Smooth muscle cell (in vitro differentiated cells): Measurements from ENCODE around the gene BCAS1. TPM values are rescaled to one million over a fixed set of nuclear protein-coding genes. Genes with fewer than 3 reads are reported as not detected.

Experiments
- DNase-seq: peaks from one replicate; lab custom pipeline; 2025; ENCODE audit not compliant: unreplicated experiment; lab: John Stamatoyannopoulos, UW
- H2AFZ ChIP-seq: fragments of 200-600 bp; sonication (generic); 2 replicates; pipeline ENCODE4 v1.6.0; 2016; ENCODE audit warnings: antibody characterized with exemption, low read depth, mild to moderate bottlenecking
- H3F3A ChIP-seq: fragments of 200-600 bp; sonication (generic); 2 replicates; pipeline ENCODE4 v1.6.0; 2017; ENCODE audit warnings: antibody characterized with exemption, low read depth
- H3K27ac ChIP-seq: fragments of 200-600 bp; sonication (generic); 2 replicates; pipeline ENCODE4 v1.5.1; 2016; ENCODE audit warnings: low read depth, mild to moderate bottlenecking
- H3K27me3 ChIP-seq: fragments of 200-600 bp; sonication (generic); 2 replicates; pipeline ENCODE4 v1.6.1; 2016; ENCODE audit warnings: low read depth, mild to moderate bottlenecking
- H3K36me3 ChIP-seq: fragments of 200-600 bp; sonication (generic); 2 replicates; pipeline ENCODE4 v1.5.1; 2016; ENCODE audit warnings: low read depth
- H3K4me1 ChIP-seq: fragments of 200-600 bp; sonication (generic); 2 replicates; pipeline ENCODE4 v1.5.1; 2016; ENCODE audit warnings: low read depth
- H3K4me2 ChIP-seq: fragments of 200-600 bp; sonication (generic); 2 replicates; pipeline ENCODE4 v1.6.0; 2016; ENCODE audit warnings: mild to moderate bottlenecking
- H3K4me3 ChIP-seq: fragments of 200-600 bp; sonication (generic); 2 replicates; pipeline ENCODE4 v1.5.1; 2016; ENCODE audit warnings: mild to moderate bottlenecking
- H3K79me2 ChIP-seq: fragments of 200-600 bp; sonication (generic); 2 replicates; pipeline ENCODE4 v1.6.0; 2016; ENCODE audit warnings: low read depth, mild to moderate bottlenecking
- H3K9ac ChIP-seq: fragments of 200-600 bp; sonication (generic); 2 replicates; pipeline ENCODE4 v1.6.0; 2016; ENCODE audit warnings: low read depth
- H3K9me3 ChIP-seq: fragments of 200-600 bp; sonication (generic); replicated peaks from 2 replicates; pipeline ENCODE4 v1.5.1; 2016; ENCODE audit warnings: low read depth
- H4K20me1 ChIP-seq: fragments of 200-600 bp; sonication (generic); 2 replicates; pipeline ENCODE4 v1.6.0; 2016; ENCODE audit warnings: low read depth
- WGBS: methylation state at CpG from one replicate; pipeline ENCODE4 v1.1.7; 2016; ENCODE audit warnings: low lambda C conversion rate; 5-methylcytosine and 5-hydroxymethylcytosine counted together
- polyA plus RNA-seq: library from polyadenylated mRNA; unstranded; fragments of >200 nt; fragmentation: Nextera tagmentation; extraction: Ambion mirVana; gene quantifications from 2 replicates; pipeline ENCODE4 v1.2.1, GENCODE V29; 2016
- total RNA-seq: library from RNA; depleted of rRNA; stranded (reverse); fragments of >200 nt; gene quantifications from 2 replicates; pipeline ENCODE4 v1.2.3, GENCODE V29; 2014
- TF ChIP-seq, protein P1 (sequence below): fragments of 200-600 bp; sonication (generic); IDR thresholded peaks from 2 replicates; pipeline ENCODE4 v1.5.1; 2017; ENCODE audit warnings: borderline replicate concordance, mild to moderate bottlenecking, antibody characterized with exemption; ENCODE audit not compliant: insufficient read depth, poor library complexity, severe bottlenecking

The BCAS1 gene
- total and polyA plus RNA-seq, 2 experiments from 2014 or later: 0.09 to 0.15 TPM

DNA sequence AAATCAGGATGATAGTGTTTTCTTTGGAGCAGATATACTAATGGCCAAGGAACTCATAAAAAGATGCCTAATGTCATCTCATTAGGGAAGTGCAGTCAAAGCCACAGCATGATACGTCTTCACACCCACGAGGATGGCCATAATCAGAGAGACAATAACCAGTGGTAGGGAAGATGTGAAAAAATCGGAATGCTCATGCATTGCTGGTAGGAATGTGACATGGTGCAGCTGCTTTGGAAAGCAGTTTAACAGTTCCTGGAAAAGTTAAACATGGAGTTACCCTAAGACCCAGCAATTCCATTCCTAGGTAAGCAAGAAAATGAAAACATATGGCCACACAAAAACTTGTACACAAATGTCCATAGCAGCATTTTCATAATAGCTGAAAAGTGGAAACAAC, 29.9 kb downstream of the BCAS1 start:
- Histone ChIP-seq H2AFZ (no peak overlapping the region), H3K27ac (no peak overlapping the region), H3K79me2 (no peaks in the 10 kb centered on the region), H3K27me3 (no peaks in the 10 kb centered on the region), H3K36me3 (no peaks in the 10 kb centered on the region), H3K4me3 (no peak overlapping the region), H4K20me1 (no peaks in the 10 kb centered on the region), H3K4me1 (no peaks in the 10 kb centered on the region), H3K9ac (no peak overlapping the region), H3F3A (no peaks in the 10 kb centered on the region), H3K4me2 (no peak overlapping the region), H3K9me3 (no peaks in the 10 kb centered on the region)
- TF ChIP-seq, protein P1, sequence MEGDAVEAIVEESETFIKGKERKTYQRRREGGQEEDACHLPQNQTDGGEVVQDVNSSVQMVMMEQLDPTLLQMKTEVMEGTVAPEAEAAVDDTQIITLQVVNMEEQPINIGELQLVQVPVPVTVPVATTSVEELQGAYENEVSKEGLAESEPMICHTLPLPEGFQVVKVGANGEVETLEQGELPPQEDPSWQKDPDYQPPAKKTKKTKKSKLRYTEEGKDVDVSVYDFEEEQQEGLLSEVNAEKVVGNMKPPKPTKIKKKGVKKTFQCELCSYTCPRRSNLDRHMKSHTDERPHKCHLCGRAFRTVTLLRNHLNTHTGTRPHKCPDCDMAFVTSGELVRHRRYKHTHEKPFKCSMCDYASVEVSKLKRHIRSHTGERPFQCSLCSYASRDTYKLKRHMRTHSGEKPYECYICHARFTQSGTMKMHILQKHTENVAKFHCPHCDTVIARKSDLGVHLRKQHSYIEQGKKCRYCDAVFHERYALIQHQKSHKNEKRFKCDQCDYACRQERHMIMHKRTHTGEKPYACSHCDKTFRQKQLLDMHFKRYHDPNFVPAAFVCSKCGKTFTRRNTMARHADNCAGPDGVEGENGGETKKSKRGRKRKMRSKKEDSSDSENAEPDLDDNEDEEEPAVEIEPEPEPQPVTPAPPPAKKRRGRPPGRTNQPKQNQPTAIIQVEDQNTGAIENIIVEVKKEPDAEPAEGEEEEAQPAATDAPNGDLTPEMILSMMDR: no peak
- DNase-seq: no peak
- WGBS: 19% methylated on average over 3 of the region's 3 CpGs

DNA sequence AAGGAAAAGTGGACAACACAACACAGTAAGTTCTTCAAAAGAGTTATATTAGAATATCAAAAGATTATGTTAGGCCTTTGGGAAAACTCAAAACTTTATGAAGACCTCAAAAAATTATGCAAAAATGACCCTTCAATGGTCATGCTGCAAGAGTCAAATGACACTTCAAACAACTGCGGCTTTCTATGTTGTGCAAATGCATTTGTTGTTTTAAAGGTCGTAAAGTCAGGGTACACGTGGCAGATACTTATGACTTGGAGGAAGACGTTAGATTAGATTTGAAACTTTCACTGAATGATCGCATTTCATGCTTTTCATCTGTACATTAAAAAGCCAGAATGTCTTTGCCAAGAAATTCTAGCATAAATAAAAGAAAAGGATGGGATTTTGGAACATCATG, 31.4 kb downstream of the BCAS1 start:
- H3K9ac ChIP-seq: no peak overlapping the region
- WGBS: 56% methylated on average over 5 of the region's 5 CpGs
- DNase-seq: no peak
- H3K79me2 ChIP-seq: no peaks in the 10 kb centered on the region
- H4K20me1 ChIP-seq: no peaks in the 10 kb centered on the region
- H3K4me1 ChIP-seq: no peaks in the 10 kb centered on the region
- no peaks in the 10 kb centered on the region for H3F3A ChIP-seq
- H3K4me3 ChIP-seq: no peak overlapping the region
- TF ChIP-seq, protein P1: no peak
- no peaks in the 10 kb centered on the region for H3K36me3 ChIP-seq
- no peaks in the 10 kb centered on the region for H3K27me3 ChIP-seq
- no peak overlapping the region for H3K27ac ChIP-seq
- H3K9me3 ChIP-seq: no peaks in the 10 kb centered on the region
- H2AFZ ChIP-seq: no peak overlapping the region
- H3K4me2 ChIP-seq: no peak overlapping the region

DNA sequence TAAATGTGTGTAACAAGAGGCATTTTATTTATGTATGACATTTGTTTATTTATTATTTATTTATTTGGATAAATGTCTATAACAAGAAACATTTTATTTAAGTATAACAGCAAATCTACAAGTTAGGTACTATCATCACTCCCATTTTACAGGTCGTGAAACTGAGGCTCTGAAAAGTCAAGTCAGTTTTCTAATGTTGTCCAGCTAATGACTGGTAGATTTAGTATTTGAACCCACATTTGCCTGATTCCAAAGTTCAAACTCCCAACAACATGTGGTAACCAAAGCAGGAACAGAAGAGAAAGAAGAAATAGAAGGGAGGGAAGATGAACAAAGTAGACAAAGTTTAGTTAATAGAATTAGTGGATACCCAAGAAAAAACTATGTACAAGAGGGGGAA, 32.9 kb downstream of the BCAS1 start:
- whole genome bisulfite sequencing: 90% methylated on average over 1 of the region's 1 CpG
- Histone ChIP-seq H3K4me3 (no peak overlapping the region), H2AFZ (no peak overlapping the region), H3K27ac (no peak overlapping the region), H3F3A (no peaks in the 10 kb centered on the region), H3K27me3 (no peaks in the 10 kb centered on the region), H3K4me2 (no peak overlapping the region), H3K4me1 (no peaks in the 10 kb centered on the region), H3K9ac (no peak overlapping the region), H3K79me2 (no peaks in the 10 kb centered on the region), H3K36me3 (no peaks in the 10 kb centered on the region), H4K20me1 (no peaks in the 10 kb centered on the region), H3K9me3 (peaks cover 5% of the 10 kb centered on the region)
- TF ChIP-seq, protein P1: no peak
- DNase-seq: no peak

GRCh38 chr20:54029643-54030042, 40.8 kb downstream of the BCAS1 start:
- H3F3A ChIP-seq: no peaks in the 10 kb centered on the region
- H3K9ac ChIP-seq: no peak overlapping the region
- no peaks in the 10 kb centered on the region for H3K27me3 ChIP-seq
- H3K36me3 ChIP-seq: no peaks in the 10 kb centered on the region
- no peak overlapping the region for H3K27ac ChIP-seq
- peaks cover 5% of the 10 kb centered on the region for H3K9me3 ChIP-seq
- H2AFZ ChIP-seq: no peak overlapping the region
- H3K4me2 ChIP-seq: no peak overlapping the region
- H4K20me1 ChIP-seq: no peaks in the 10 kb centered on the region
- peaks cover 9% of the 10 kb centered on the region for H3K4me1 ChIP-seq
- DNase-seq: no peak
- H3K79me2 ChIP-seq: no peaks in the 10 kb centered on the region
- no peak overlapping the region for H3K4me3 ChIP-seq
- WGBS: 95% methylated on average over 1 of the region's 1 CpG
- TF ChIP-seq, protein P1: no peak
